Stimulated activated CD4-positive, alpha-beta T cell treated with anti-CD3 and anti-CD28 coated beads, Interleukin-12 subunit alpha, Interleukin-12 subunit beta, amount 100 ng/mL, for 48 hours (primary cell): ENCODE measurements around the gene STAT5B.
"Not testable (repeated sequence)": the region's sequence is repeated elsewhere in the genome, so short reads cannot be mapped to it uniquely, and the experiment has no call there.

Experiments used
- DNase-seq, 3 donors: peaks; one replicate each; pipeline ENCODE4 v3.0.0-alpha.2; 2020; ENCODE audit warnings: low read depth in 2 of 3, low spot score in 1 of 3

The STAT5B gene

DNA sequence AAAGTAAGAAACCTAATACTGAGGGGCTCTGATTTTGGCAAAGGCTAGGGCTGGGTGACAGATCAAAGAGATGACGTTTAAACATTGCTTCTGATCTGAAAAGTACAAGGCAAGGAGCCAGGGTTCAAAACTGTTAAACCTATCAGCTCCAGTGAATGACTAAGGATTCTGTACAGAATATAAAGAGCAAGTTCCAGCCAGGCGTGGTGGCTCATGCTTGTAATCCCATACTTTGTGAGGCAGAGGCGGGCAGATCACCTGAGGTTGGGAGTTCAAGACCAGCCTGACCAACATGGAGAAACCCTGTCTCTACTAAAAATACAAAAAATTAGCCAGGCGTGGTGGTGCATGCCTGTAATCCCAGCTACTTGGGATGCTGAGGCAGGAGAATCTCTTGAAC, 35.3 kb downstream of the STAT5B start:
- DNase-seq, result not testable (repeated sequence)

DNA sequence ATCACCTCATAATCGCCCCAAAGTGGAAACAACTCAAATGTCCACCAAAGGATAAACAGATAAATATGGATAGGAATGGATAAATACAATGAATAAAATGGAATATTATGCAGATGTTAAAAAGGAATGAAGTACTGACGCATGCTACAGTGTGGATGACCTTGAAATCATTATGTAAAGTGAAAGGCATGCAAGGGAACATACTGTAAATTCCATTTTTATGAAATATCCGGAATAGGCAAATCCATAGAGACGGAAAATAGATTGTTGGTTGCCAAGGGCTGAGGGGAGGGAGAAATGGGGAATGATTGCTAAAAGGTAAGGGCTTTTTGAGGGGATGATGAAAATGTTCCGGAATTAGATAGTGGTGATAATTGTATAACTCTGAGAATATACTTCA, 36.0 kb downstream of the STAT5B start:
- no peak for DNase-seq

DNA sequence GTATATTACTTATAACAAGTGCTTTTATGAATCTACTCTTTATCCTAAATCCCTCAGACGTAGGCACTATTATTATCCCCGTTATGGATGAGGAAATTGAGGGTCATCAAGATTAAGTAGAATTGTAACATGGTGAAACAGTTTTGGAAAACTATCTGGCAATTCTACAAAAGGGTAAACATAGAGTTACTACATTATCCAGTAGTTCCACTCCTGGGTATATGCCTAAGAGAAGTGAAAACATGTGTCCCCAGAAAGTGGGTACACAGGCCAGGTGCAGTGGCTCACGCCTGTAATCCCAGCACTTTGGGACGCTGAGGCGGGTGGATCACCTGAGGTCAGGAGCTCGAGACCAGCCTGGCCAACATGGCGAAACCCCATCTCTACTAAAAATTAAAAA, 36.6 kb downstream of the STAT5B start:
- DNase-seq, result not testable (repeated sequence)

DNA sequence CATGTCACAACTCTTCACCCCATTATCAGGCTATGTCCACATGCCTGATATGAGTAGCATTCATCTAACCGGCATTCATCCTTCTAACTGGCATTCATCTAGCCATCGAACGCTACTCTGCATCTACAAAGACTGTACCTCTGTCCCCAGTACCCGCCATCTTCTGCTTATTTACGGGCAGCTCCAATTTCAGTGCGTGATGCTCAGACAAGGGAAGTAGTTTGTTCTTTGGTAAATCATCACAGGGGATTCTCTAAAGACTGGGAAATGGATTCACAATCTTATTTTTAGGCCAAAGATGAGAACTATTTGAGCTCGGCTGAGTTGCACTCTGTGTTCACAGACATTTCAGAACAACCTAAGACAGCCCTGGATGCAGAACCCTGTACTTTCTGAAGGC, 39.4 kb downstream of the STAT5B start:
- DNase-seq, result no peak

DNA sequence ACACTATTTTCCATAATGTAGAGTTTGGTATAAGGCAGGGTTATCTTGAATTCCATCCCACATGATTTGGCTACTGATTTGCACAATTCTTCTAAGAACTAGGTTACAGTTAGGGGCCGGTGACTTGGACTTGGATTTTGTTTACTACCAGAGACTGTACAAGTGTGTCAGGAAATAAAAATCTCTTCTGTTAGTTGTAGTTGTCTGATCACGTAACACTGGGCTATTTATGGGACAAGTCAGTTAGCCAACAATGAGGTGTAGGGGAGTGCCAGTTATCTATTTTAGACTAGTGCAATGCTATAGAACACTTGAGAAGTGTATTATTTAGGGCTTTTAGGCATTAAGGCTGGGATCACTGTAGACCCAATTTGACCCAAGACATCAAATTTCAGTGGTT, 42.2 kb downstream of the STAT5B start:
- DNase-seq, result no peak

DNA sequence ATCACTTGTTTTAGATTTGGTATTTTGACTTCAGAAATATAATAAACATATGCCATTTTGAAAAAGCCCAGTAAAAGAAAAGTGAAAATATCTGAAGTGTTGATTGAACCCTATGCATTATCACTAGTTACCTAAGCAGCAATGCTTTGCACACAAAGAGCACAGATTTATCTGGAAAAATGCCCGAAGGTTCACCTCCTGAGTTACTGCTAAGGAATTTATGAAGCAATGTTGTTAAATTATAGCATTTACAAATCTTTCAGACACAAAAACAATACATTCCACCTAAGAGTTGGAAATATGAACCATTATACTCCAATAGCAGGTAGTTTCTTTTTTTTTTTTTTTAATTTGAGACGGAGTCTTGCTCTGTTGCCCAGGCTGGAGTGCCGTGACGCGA, 43.0 kb downstream of the STAT5B start:
- no peak for DNase-seq

DNA sequence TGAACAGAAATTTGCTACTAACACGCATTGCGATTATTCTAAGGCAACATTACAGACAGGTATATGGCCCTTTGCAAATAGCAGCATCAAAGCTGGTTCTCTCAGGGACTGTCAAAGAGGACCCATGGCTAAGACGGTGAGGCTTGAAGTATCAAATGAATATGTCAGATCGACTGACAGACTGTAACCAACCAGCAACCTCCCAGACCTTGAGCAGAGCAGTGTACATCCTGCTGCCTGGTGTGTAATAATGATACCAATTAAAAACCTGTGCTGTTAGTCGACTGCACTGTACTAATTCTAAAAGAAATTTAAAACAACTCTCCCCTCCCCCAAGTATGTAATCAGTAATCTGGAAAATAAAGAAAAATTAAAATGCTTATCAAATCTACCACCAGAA, 46.0 kb downstream of the STAT5B start:
- DNase-seq, result no peak

DNA sequence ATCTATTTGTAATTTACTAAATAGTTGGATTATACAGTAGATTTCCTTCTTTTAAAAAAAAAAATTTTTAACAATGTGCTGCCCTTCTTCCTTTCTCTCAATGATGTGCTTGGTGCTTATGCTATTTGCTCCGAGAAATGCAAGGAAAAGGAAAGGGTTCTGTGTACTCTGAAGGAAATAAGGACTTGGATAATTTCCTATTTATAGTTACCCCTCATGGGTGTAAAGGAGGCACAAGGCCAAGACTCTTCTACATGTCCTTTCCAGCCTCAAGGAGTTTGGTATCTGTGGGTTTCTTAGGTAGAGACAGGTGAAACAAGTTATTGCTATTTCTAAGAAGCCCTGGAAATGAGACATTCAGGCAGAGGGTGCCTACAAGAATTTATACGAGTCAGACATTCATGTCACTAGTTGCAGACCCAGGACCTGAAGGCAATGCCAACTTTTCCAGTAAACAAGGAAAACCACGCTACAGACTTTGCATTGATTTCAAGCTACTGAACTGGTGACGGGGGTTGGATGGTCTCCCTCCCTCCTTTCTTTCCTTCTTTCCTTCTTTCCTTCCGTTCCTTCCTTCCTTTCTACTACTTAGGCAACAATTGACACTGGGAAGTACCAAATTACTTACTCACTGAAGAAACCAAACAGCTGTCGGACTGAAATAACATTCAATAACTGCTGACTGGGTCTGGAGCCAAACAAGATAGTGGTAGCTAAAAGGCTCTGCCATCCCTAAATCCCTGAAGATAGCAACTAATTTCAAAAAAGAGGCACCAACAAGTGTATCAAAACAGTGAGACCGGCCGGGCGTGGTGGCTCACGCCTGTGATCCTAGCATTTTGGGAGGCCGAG, 48.1 kb downstream of the STAT5B start:
- no peak for DNase-seq

DNA sequence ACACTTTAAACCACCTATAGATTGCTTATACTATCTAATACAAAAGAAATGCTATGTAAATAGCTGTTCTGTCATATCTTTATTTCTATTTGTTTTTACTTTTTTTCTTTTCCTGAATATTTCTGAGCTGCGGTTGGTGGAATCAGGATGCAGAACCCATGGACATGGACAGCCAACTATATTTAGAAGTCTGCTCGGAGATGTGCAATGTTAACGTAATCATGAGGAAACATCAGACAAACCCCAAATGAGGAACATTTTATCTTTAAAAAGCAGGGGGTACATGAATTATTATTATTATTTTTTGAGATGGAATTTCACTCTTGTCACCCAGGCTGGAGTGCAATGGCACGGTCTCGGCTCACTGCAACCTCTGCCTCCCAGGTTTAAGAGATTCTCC, 50.5 kb downstream of the STAT5B start:
- no peak for DNase-seq

DNA sequence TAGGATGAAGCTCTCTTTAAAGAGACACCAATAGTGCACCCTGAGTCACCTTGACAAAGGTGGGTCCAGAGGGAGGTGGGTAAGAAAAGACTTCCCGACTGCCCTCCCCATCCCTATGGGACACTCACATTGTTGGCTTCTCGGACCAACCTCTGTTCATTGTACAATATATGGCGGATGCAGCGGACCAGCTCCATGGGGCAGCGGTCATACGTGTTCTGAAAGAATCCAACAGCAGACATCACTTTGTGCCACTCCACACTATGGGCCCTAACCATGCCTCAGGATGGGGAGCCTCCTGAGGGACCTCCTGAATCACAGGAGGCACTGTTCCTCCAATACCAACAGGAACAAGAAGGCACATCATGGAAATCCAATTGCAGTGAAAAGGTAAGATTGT, 51.5 kb downstream of the STAT5B start:
- no peak for DNase-seq

DNA sequence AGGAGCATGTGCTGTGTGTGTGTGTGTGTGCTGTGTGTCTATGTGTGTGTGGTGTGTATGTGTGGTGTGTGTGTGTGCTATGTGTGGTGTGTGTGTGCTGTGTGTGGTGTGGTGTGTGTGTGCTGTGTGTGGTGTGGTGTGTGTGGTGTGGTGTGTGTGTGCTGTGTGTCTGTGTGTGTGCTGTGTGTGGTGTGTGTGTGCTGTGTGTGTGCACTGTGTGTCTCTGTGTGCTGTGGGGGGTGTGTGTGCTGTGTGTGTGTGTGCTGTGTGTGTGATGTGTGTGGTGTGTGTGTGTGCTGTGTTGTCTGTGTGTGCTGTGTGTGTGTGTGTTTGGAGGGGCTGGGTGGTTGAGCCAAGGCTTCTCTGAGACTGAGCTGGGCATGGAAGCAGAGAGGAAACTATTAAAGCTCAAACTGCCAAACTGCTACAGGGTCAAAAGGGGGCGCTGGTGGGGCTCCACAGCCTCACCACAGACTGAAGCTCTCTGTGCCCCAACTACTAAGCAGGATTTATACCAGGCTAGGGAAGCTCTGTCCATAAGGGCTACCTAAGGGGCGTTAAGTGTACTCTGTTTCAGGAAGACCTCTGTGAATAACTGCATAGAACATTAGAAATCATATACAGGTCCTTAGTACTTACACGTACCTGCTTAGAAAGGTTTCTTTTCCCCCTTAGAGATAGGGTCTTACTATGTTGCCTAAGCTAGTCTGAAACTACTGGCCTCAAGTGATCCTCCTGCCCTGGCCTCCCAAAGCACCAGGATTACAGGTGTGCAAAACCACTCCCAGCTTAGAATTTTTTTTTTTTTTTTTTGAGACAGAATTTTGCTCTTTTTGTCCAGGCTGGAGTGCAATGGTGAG, 54.1 kb downstream of the STAT5B start:
- peak; percentile 33 to 49 (median 38) for DNase-seq

DNA sequence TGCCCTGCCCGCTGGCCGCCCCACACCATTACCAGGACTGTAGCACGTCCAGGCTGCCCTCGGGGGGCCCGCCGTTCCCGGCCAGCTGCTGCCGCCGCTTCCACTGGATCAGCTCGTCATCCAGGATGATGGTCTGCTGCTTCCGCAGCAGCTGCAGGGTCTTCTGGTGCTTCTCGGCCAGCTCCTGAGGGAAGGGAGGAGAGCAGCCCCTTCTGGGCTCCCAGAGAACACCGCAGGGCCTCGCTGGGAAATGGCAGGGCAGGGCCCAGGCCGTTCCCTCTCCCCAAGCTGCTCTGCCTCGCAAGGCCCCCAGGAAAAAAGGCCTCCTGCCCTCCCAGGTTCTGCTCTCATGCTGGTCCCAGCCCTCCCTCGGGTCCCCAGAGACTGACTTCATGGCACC, 56.9 kb downstream of the STAT5B start:
- not testable (repeated sequence) for DNase-seq

DNA sequence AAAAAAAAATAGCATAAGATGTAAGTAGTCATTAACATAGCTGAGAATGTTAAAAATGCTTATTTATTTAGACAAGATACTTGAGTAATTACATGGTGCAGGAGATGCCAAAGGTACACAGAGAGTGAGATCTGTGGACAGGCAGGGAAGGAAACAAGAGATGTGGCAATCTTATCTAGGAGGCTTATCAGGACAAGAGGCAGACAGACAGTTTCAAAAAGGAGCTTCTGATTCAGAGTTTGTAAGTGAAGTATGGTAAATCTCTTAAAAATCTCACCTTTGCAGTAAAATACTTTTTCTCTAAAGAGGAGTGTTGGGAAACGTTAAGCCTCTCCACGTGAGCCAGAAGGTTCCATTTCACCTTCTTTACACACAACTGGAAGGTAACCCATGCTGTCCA, 62.0 kb downstream of the STAT5B start:
- DNase-seq, result no peak

DNA sequence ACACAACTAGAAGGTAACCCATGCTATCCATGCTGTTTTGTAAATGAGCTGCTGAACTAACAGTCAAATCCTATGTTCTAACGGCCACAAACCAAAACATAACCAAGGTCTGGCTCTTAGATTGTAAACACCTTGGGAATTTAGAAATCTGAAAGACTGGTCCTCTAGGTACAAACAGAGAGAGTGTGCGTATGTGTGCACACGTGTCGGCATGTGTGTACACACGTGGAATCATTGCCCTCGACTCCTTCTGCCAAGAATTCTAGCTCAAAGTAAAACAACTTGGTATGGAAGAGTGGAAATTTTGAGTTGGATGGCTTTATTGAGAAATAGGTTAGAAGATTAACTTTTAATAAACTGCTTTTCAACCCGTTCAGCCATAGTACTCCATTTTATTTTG, 63.8 kb downstream of the STAT5B start:
- no peak for DNase-seq

DNA sequence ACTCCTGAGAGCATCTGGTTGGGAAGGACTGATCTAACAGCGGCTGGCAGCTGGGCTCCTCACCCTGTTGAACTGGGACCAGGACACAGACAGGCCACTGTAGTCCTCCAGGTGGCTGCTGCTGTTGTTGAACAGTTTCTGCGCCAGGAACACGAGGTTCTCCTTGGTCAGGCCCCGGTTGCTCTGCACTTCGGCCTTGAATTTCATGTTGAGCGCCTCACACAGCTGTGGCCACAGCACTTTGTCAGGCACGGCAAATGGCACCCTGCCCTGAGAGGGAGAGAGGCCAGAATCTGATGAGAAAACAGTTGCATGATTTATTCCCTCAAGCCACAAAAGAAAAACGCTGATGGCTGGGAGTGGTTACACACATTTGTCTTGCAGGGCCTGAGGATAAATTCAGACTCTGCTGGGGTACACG, 64.3 kb downstream of the STAT5B start:
- DNase-seq, result not testable (repeated sequence)

DNA sequence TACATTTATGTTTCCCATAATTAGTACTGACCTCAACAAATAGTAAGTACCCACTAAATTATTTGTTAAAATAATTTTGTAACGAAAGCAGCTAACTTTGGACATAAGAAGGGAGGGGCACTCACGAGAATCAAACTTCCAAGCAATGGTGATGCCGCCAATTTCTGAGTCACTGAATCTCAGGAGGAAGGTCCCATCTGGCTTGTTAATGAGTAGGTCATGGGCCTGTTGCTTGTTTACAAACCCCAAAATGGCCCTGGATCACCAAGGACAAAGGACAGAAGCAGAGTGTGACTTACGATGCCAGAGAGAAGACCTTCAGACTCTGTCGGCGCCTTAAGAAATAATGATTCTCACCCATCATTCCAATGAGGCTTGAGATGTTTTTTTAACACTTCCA, 66.1 kb downstream of the STAT5B start:
- no peak for DNase-seq

DNA sequence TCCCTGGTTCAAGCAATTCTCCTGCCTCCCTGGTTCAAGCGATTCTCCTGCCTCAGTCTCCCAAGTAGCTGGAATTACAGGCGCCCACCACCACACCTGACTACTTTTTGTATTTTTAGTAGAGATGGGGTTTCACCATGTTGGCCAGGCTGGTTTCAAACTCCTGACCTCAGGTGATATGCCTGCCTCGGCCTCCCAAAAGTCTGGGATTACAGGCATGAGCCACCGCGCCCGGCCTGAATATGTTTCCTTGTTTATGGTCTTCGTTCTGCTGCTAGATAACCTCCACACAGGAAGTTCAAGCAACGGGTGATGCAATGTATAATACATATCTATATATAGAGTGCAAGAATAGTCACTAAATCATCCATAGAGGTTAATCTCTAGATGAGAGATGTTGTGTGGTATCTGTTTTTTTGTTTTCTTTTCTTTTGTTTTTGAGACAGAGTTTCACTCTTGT, 70.0 kb downstream of the STAT5B start:
- DNase-seq, result not testable (repeated sequence)

DNA sequence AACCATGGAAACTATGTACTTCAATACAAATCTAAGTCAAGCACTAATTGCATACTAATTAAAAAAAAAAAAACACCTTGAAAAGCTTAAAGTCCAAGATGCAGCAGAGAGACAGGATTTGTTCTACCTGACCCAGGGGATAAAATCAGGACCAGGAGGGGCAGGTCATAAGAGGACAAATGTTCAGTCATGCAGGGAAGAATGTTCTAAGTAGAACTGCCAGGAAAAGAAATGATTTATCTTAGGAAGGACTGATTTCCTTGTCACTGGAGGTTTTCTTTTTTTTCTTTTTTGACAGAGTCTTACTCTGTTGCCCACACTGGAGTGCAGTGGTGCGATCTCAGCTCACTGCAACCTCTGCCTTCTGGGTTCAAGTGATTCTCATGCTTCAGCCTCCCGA, 72.8 kb downstream of the STAT5B start:
- DNase-seq, result no peak

DNA sequence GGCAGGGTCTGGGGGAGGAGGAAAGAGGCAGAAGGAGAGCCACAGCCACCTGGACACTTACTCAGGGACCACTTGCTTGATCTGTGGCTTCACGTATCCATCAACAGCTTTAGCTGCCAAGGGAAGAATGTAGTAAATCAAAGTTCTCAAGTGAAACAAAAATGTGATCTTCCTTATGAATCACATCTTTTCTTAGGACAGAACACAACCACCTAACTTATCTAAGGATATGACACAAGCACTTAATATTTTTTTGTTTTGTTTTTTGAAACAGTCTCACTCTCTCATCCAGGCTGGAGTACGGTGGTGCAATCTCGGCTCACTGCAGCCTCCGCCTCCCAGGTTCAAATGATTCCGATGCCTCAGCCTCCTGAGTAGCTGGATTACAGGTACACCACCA, 73.5 kb downstream of the STAT5B start:
- DNase-seq, result no peak

DNA sequence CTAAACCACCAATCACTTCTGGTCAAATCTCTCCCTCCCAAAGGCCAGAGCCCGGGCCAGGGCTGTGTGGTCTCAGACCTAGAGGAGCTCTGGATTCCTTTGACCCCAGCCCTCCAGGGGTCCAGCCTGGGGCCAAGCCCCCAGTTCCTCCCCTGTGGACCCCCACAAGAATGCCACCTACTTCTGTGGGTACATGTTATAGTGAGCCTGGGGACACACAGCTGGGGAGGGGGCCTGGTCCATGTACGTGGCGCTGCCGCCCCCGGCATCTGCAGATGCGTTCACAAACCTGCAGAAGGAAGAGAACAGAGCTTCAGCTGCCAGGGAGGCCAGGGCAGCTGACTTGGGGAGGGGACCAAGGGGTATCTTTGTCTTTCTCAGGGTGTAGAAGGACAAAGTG, 74.0 kb downstream of the STAT5B start:
- no peak for DNase-seq

DNA sequence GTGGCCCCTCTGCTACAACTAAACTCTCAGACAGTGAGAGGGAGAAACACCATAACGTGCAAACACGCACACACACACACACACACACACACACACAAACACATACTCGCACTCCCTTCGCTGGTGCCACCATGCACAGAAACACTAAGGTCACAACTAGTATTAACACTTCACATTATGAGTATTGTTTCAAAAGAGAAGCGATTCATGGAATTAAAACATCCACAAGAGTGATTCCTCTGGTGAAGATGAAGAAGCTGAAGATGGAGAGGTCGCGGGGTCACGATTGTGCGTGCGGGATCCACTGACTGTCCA, 74.8 kb downstream of the STAT5B start:
- DNase-seq, result no peak

DNA sequence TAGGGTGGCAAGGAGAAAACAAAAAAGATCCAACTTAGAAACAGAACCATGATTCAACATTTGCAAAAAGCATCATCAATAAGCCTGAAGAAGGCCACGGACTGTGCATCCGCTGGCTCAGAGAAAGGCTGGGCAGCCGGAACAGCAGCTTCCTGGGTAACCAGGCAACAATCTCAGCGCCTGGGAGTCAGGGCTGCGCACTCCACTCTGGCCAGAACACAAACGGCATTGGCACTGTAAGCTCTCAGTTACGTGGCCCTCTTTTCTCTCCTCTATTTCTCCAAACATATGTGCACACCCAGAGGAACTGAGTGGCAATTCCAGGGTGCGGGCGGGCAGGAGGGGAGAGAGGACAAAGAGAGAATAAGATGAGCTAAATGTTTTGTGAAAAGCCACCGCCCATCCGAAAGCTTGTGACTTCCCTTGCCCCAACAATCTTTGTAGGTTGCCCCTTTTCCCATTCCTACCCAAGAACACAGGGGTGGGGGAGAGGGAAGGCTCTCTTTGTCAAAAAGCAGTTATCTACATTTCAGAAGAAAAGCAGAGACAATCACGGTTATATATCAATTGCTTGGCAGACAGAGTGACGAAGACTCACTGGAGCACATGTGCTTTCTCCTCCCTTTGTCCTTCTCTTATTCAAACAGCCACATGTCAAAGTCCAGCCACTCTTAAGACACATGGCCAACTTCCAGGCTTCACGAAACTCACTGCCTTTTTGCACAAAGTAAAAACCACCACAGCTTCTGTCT, 75.3 kb downstream of the STAT5B start:
- no peak for DNase-seq
